Measurements from ENCODE around the gene PABPN1L. TPM values are rescaled to one million over a fixed set of nuclear protein-coding genes. Genes with fewer than 3 reads are reported as not detected.

PABPN1L gene
- total and polyA plus RNA-seq, 2 of the 8 experiments (the other 6 are each of a cell fraction or from before 2014, with no cell fraction given), result not detected

- Histone ChIP-seq H3K4me2 (ENCODE audit: insufficient read depth in 1 of 2, low read depth in 2 of 2, low read length in 2 of 2) (no peak overlapping the region), H3K79me2 (ENCODE audit: control insufficient read depth in 1 of 2, insufficient read depth in 2 of 2, low read length in 2 of 2) (no peaks in the 10 kb centered on the region), H4K8ac (ENCODE audit: extremely low read depth, insufficient read depth, low read length) (no peak overlapping the region), H3K23me2 (ENCODE audit: low read depth, low read length) (no peaks in the 10 kb centered on the region), H2AK5ac (ENCODE audit: low read depth, low read length) (no peak overlapping the region), H3K4me1 (replicated peaks in 1 of 4; ENCODE audit: control insufficient read depth in 3 of 4, insufficient read depth in 4 of 4, low read length in 3 of 4) (no peaks in the 10 kb centered on the region), H2BK20ac (ENCODE audit: low read length) (no peak overlapping the region), H4K20me1 (replicated peaks in 1 of 2; ENCODE audit: control insufficient read depth in 1 of 2, insufficient read depth in 2 of 2, low read length in 2 of 2) (peaks cover 0 to 2% of the 10 kb centered on the region in 2 experiments), H4K5ac (ENCODE audit: insufficient read length, low read depth, low read length) (no peak overlapping the region), H3K14ac (ENCODE audit: insufficient read length) (no peak overlapping the region), H3K23ac (ENCODE audit: insufficient read length) (no peak overlapping the region), H3K4me3 (ENCODE audit: extremely low read depth in 1 of 4, insufficient read depth in 2 of 4, low read depth in 3 of 4, low read length in 4 of 4) (no peak overlapping the region), H3K18ac (ENCODE audit: extremely low read depth, low read length) (no peak overlapping the region), H2BK120ac (replicated peaks; ENCODE audit: low read depth, low read length) (no peak overlapping the region), H3K27ac (ENCODE audit: low read depth, low read length) (no peak overlapping the region), H3K27me3 (replicated peaks in 1 of 4; ENCODE audit: control insufficient read depth in 3 of 4, extremely low read depth in 1 of 4, insufficient read depth in 3 of 4, low read length in 3 of 4) (no peaks in the 10 kb centered on the region), H2AFZ (ENCODE audit: low read length) (no peak overlapping the region), H2BK15ac (ENCODE audit: low read length) (no peak overlapping the region), H3K4ac (replicated peaks; ENCODE audit: insufficient read length, low read depth, low read length) (no peak overlapping the region), H3K79me1 (ENCODE audit: low read depth, low read length) (no peaks in the 10 kb centered on the region), H2BK5ac (ENCODE audit: low read depth, low read length) (no peak overlapping the region), H3K56ac (replicated peaks; ENCODE audit: insufficient read length, low read depth, low read length) (no peak overlapping the region), H4K91ac (replicated peaks; ENCODE audit: insufficient read length, low read length) (no peak overlapping the region), H3K9ac (replicated peaks in 1 of 4; ENCODE audit: extremely low read depth in 1 of 4, low read depth in 3 of 4, low read length in 3 of 4) (no peak overlapping the region), H3K9me3 (ENCODE audit: insufficient read depth in 2 of 2, low read depth in 1 of 2, low read length in 1 of 2) (no peaks in the 10 kb centered on the region), H3K36me3 (ENCODE audit: control insufficient read depth in 2 of 4, insufficient read depth in 4 of 4, low read length in 3 of 4) (peaks cover 0 to 4% (median 0%) of the 10 kb centered on the region in 4 experiments; a peak in 2 of 8 replicates), H2BK12ac (ENCODE audit: low read depth, low read length) (no peak overlapping the region)
- ChIA-PET CTCF (ENCODE audit: partially characterized antibody) (interaction anchor here (0.6 to 1.1 kb wide), 4 partner anchors 8 to 722 kb away, joined by 3 to 4 read pairs (median 4); no protein-coding TSS in a partner anchor), POLR2A (ENCODE audit: partially characterized antibody) (no interaction called here)
- FAIRE-seq (no peak), DNase-seq (ENCODE audit: low read depth in 1 of 2, low spot score in 2 of 2) (no peak)
- 72% methylated on average over 10 of the region's 11 CpGs; no CpG with 5 or more reads in 1 of the 2 experiments for whole genome bisulfite sequencing, 2 experiments (ENCODE audit: extremely low coverage in 1 of 2, insufficient coverage in 1 of 2, insufficient read length in 1 of 2, insufficient replicate concordance in 2 of 2, low coverage in 1 of 2, low lambda C conversion rate in 2 of 2, missing lambda C conversion rate in 1 of 2)
- TF ChIP-seq TAF1 (IDR thresholded peaks at IDR 0.05; ENCODE audit: low read depth, low read length) (no peak), RAD21 (IDR thresholded peaks at IDR 0.05 in 1 of 2, conservative IDR thresholded peaks at IDR 0.05 in 1 of 2; ENCODE audit: low read depth in 2 of 2, low read length in 2 of 2) (peak in 1 of 2 experiments; percentile 29; a peak in 1 of 4 replicates), SRF (IDR thresholded peaks at IDR 0.05; ENCODE audit: low read depth, low read length) (no peak), GABPA (IDR thresholded peaks at IDR 0.05; ENCODE audit: borderline replicate concordance, insufficient read depth, low read length) (peak; percentile 62; the same call in 1 of the 2 replicates), CTCF (IDR thresholded peaks at IDR 0.05; ENCODE audit: control extremely low read depth in 1 of 3, insufficient read depth in 1 of 3, low read depth in 1 of 3, low read length in 3 of 3) (peak in 2 of 3 experiments; percentile 35 to 47; a peak in 2 of 4 replicates)
Measured at GRCh38 chr16:88844419-88845036, 21.9 kb downstream of the PABPN1L start.

Measured in H1 (cell line).